ENCODE data around the gene SCYGR3. TPM values are rescaled to one million over a fixed set of nuclear protein-coding genes. Genes with fewer than 3 reads are reported as not detected.

The SCYGR3 gene
- total and polyA plus RNA-seq, 2 of the 8 experiments (the other 6 are each of a cell fraction or from before 2014, with no cell fraction given), result not detected

GRCh38 chr2:227634201-227634600 lies 19.6 kb upstream of the SCYGR3 start:
- no peak overlapping the region for H3K23ac ChIP-seq (ENCODE audit: insufficient read length)
- H4K91ac ChIP-seq (replicated peaks; ENCODE audit: insufficient read length, low read length), result no peak overlapping the region
- no peak overlapping the region for H4K5ac ChIP-seq (ENCODE audit: insufficient read length, low read depth, low read length)
- no peak overlapping the region for H2BK120ac ChIP-seq (replicated peaks; ENCODE audit: low read depth, low read length)
- no peak overlapping the region for H3K56ac ChIP-seq (replicated peaks; ENCODE audit: insufficient read length, low read depth, low read length)
- no peak overlapping the region for H2BK15ac ChIP-seq (ENCODE audit: low read length)
- H3K4ac ChIP-seq (replicated peaks; ENCODE audit: insufficient read length, low read depth, low read length), result no peak overlapping the region
- no peak overlapping the region for H4K8ac ChIP-seq (ENCODE audit: extremely low read depth, insufficient read depth, low read length)
- no peak overlapping the region for H3K4me2 ChIP-seq (ENCODE audit: insufficient read depth in 1 of 2, low read depth in 2 of 2, low read length in 2 of 2)
- H3K36me3 ChIP-seq (ENCODE audit: control insufficient read depth in 2 of 4, insufficient read depth in 4 of 4, low read length in 3 of 4), result no peaks in the 10 kb centered on the region
- WGBS, 2 experiments (ENCODE audit: extremely low coverage in 1 of 2, insufficient coverage in 1 of 2, insufficient read length in 1 of 2, insufficient replicate concordance in 2 of 2, low coverage in 1 of 2, low lambda C conversion rate in 2 of 2, missing lambda C conversion rate in 1 of 2), result 93% methylated on average over 3 of the region's 3 CpGs; no CpG with 5 or more reads in 1 of the 2 experiments
- no peaks in the 10 kb centered on the region for H3K23me2 ChIP-seq (ENCODE audit: low read depth, low read length)
- no peak overlapping the region for H3K18ac ChIP-seq (ENCODE audit: extremely low read depth, low read length)
- H2BK5ac ChIP-seq (ENCODE audit: low read depth, low read length), result no peak overlapping the region
- H2BK12ac ChIP-seq (ENCODE audit: low read depth, low read length), result no peak overlapping the region
- H3K27ac ChIP-seq (ENCODE audit: low read depth, low read length), result no peak overlapping the region
- no peaks in the 10 kb centered on the region for H3K4me1 ChIP-seq (replicated peaks in 1 of 4; ENCODE audit: control insufficient read depth in 3 of 4, insufficient read depth in 4 of 4, low read length in 3 of 4)
- DNase-seq (ENCODE audit: low read depth in 1 of 2, low spot score in 2 of 2) (no peak), FAIRE-seq (no peak)
- no peaks in the 10 kb centered on the region for H3K79me1 ChIP-seq (ENCODE audit: low read depth, low read length)
- H3K27me3 ChIP-seq (replicated peaks in 1 of 4; ENCODE audit: control insufficient read depth in 3 of 4, extremely low read depth in 1 of 4, insufficient read depth in 3 of 4, low read length in 3 of 4), result no peaks in the 10 kb centered on the region
- ChIA-PET POLR2A (ENCODE audit: partially characterized antibody) (no interaction called here), CTCF (ENCODE audit: partially characterized antibody) (interaction anchor here (0.9 to 2.7 kb wide), 5 partner anchors 10 to 132 kb away, joined by 3 to 9 read pairs (median 4); no protein-coding TSS in a partner anchor)
- no peak overlapping the region for H2AK5ac ChIP-seq (ENCODE audit: low read depth, low read length)
- no peak overlapping the region for H2BK20ac ChIP-seq (ENCODE audit: low read length)
- no peak overlapping the region for H3K14ac ChIP-seq (ENCODE audit: insufficient read length)
- H4K20me1 ChIP-seq (replicated peaks in 1 of 2; ENCODE audit: control insufficient read depth in 1 of 2, insufficient read depth in 2 of 2, low read length in 2 of 2), result no peaks in the 10 kb centered on the region
- H3K9me3 ChIP-seq (ENCODE audit: insufficient read depth in 2 of 2, low read depth in 1 of 2, low read length in 1 of 2), result no peaks in the 10 kb centered on the region
- H3K4me3 ChIP-seq (ENCODE audit: extremely low read depth in 1 of 4, insufficient read depth in 2 of 4, low read depth in 3 of 4, low read length in 4 of 4), result no peak overlapping the region
- no peak overlapping the region for H2AFZ ChIP-seq (ENCODE audit: low read length)
- H3K9ac ChIP-seq (replicated peaks in 1 of 4; ENCODE audit: extremely low read depth in 1 of 4, low read depth in 3 of 4, low read length in 3 of 4), result no peak overlapping the region
- no peaks in the 10 kb centered on the region for H3K79me2 ChIP-seq (ENCODE audit: control insufficient read depth in 1 of 2, insufficient read depth in 2 of 2, low read length in 2 of 2)
- no peak for TF ChIP-seq CBX8 (IDR thresholded peaks at IDR 0.05; ENCODE audit: borderline replicate concordance, low read depth, low read length)
- no peak for TF ChIP-seq TCF12 (IDR thresholded peaks at IDR 0.05; ENCODE audit: low read depth, low read length)
- no peak for TF ChIP-seq CHD1 (IDR thresholded peaks at IDR 0.05; ENCODE audit: low read depth, low read length)
- TF ChIP-seq JUND (IDR thresholded peaks at IDR 0.05; ENCODE audit: low read length), result no peak
- no peak for TF ChIP-seq HDAC2 (IDR thresholded peaks at IDR 0.05; ENCODE audit: borderline replicate concordance in 1 of 2, low read depth in 2 of 2, low read length in 2 of 2)
- TF ChIP-seq CTBP2 (IDR thresholded peaks at IDR 0.05; ENCODE audit: borderline replicate concordance, insufficient read depth, insufficient read length, low read length), result no peak
- TF ChIP-seq JUN (IDR thresholded peaks at IDR 0.05; ENCODE audit: low read depth, low read length), result no peak
- TF ChIP-seq E2F6 (IDR thresholded peaks at IDR 0.05), result no peak
- TF ChIP-seq EP300 (IDR thresholded peaks at IDR 0.05; ENCODE audit: borderline replicate concordance in 1 of 2, low read depth in 2 of 2, low read length in 2 of 2), result no peak
- TF ChIP-seq SP4 (IDR thresholded peaks at IDR 0.05; ENCODE audit: low read length), result no peak
- no peak for TF ChIP-seq SIX5 (IDR thresholded peaks at IDR 0.05; ENCODE audit: low read depth, low read length)
- TF ChIP-seq GABPA (IDR thresholded peaks at IDR 0.05; ENCODE audit: borderline replicate concordance, insufficient read depth, low read length), result no peak
- no peak for TF ChIP-seq SUZ12 (IDR thresholded peaks at IDR 0.05; ENCODE audit: low read length)
- TF ChIP-seq KDM1A (IDR thresholded peaks at IDR 0.05; ENCODE audit: borderline replicate concordance, low read length), result no peak
